AG10803 (cell line): ENCODE measurements around the gene KIAA1549.

ENCODE experiments used
- DNase-seq: peaks from one replicate; pipeline ENCODE4 v3.0.0; 2010; ENCODE audit warnings: low read depth
- H3K4me3 ChIP-seq: 2 replicates; pipeline ENCODE4 v1.5.1; 2011; ENCODE audit warnings: mild to moderate bottlenecking, low read length, control low read depth
- TF ChIP-seq, protein P1 (sequence below): conservative IDR thresholded peaks from 2 replicates; pipeline ENCODE4 v1.5.1; 2011; ENCODE audit warnings: mild to moderate bottlenecking, low read length, control low read depth, inconsistent platforms

KIAA1549 gene

DNA sequence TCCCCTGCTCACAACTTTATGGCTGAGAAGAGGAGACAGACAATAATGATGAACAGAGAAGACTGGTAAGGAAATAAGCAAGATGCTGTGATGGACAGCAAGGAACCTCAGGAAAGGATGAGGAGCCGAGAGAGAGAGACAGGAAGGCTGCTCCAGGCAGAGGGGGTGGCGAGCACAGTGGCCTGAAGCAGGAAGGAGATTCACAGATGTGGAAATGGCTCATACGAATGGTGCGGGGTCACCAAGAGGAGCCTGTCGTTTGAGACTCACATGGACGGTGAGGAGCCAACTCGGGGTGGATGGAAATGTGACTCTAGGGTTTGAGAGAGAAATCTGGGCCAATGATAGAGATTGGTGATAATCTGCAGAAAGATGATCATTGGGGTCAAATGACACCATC lies 43.7 kb downstream of the KIAA1549 start:
- H3K4me3 ChIP-seq = no peak overlapping the region
- no peak for DNase-seq
- TF ChIP-seq, protein P1, sequence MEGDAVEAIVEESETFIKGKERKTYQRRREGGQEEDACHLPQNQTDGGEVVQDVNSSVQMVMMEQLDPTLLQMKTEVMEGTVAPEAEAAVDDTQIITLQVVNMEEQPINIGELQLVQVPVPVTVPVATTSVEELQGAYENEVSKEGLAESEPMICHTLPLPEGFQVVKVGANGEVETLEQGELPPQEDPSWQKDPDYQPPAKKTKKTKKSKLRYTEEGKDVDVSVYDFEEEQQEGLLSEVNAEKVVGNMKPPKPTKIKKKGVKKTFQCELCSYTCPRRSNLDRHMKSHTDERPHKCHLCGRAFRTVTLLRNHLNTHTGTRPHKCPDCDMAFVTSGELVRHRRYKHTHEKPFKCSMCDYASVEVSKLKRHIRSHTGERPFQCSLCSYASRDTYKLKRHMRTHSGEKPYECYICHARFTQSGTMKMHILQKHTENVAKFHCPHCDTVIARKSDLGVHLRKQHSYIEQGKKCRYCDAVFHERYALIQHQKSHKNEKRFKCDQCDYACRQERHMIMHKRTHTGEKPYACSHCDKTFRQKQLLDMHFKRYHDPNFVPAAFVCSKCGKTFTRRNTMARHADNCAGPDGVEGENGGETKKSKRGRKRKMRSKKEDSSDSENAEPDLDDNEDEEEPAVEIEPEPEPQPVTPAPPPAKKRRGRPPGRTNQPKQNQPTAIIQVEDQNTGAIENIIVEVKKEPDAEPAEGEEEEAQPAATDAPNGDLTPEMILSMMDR = no peak

DNA sequence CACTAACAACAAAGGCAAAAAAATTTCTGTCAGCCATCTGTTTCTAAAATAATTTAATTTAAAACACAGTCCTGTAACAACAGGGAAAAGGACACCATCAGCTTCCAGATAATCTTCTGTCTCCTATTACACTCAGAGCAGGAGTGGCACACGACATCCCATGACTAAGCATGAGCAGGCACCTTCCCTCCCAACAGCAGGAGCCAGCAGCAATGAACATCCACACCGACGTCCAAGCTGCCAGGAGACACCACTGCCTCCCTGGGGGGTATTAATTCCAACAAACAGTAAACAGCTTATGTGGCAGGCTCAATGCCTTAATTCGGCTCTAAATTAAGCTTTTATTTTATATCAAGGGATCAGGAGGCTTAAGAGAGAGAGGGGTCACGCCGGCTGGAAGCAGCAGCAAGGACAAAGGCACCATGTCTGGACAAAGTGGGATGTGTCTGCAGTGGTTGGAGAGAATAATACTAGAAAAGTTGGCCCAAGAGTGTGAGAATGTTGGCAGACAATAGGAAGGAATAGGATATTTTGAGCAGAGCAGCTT lies 45.7 kb downstream of the KIAA1549 start:
- H3K4me3 ChIP-seq = no peak overlapping the region
- peak; percentile 84 for DNase-seq

DNA sequence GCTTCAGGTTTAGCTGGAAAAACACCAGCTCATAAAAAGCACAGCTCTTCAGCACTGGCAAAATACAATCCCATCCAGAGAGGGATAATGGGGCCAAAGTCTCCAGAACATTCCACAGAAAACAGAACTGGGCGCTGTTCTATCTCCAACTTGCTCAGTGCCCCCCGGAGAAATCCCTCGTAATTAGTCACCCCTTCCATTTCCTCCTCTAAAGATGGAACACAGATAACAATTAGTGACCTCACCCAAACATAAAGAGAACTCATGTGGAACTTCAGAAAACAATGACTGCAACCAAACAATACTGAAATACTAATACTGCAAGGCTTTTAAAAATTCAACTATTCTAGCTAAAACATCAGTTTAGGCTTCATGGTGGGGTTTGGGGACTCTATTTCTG lies 46.3 kb downstream of the KIAA1549 start:
- no peak overlapping the region for H3K4me3 ChIP-seq
- TF ChIP-seq, protein P1 = no peak
- DNase-seq = peak; percentile 31

More for the DNA sequence above, 45.7 kb downstream of the KIAA1549 start:
- TF ChIP-seq, protein P1 = no peak

DNA sequence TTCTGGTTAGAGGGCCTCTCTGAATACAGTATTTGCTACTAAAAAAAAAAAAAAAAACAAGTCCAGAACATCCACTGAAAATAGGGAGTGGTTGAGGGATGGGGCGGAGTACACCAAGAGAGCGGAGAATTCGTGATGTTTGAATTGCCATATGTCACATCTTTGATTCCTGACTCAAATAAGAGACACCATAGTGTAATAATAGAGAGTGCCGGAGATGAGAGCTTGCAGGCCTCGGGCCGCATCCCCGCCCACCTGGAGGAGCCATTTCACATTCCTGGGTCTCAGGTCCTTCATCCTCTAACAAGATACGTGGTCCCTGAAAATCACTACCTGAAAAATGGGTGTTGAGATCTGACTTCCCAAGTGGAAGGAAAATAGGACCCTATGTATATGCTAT lies 46.8 kb downstream of the KIAA1549 start:
- TF ChIP-seq, protein P1 = no peak
- H3K4me3 ChIP-seq = no peak overlapping the region
- no peak for DNase-seq

DNA sequence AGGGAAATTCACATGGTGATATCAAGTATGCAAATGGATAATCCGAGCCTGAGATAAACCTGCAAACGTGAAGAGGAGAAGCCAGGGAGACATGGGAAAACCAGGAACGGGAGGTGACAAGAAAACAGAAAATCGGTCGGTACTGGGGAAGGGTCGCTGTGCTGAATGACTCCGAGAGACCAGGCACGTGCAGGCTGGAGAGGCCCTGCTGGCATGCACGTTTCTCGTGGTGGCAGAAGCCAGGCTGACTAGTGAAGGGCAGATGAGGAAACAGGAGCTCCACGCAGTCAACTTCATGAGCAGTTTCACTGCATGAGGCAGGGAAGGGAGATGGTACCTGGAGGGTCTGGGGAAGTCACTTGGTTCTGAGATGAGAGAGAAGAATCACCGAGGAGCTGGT lies 48.3 kb downstream of the KIAA1549 start:
- TF ChIP-seq, protein P1 = no peak
- no peak overlapping the region for H3K4me3 ChIP-seq
- no peak for DNase-seq

DNA sequence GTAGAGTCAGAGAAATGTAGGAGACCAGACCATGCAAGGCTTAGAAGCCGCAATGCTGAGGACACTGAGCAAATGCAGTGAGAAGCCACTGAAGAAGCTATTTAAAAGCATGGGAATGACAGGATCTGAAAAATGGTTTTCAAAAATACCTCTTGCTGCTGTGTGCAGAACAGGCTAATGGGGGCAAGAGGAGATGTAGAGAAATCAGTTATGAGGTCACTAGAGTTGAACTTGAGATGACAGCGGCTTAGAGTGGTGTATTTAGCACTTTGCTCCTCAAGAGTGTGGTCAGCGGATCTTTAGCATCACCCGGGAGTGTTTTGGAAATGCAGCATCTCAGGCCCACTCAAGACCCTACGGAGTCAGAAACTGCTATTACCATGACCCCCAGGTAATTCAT lies 48.8 kb downstream of the KIAA1549 start:
- DNase-seq = no peak
- TF ChIP-seq, protein P1 = no peak
- H3K4me3 ChIP-seq = no peak overlapping the region

DNA sequence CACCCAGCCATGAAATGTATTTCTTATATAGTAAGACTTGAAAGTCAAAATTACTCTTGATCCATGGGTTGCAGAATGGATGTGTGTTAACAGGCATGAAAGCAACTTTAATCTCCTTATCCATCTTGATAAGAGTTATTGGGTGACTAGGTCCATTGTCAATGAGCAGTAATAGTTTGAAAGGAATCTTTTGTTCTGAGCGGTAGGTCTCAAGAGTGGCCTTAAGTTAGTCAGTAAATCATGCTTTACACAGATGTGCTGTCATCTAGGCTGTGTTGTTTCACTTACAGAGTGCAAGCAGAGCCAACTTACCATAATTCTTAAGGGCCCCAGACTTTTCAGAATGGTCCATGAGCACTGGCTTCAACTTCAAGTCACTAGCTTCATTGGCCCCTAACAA lies 51.2 kb downstream of the KIAA1549 start:
- TF ChIP-seq, protein P1 = no peak
- H3K4me3 ChIP-seq = no peak overlapping the region
- no peak for DNase-seq
